ENCODE results near the gene BICRA. TPM values are rescaled to one million over a fixed set of nuclear protein-coding genes. Genes with fewer than 3 reads are reported as not detected.
"Not testable (repeated sequence)": the region's sequence is repeated elsewhere in the genome, so short reads cannot be mapped to it uniquely, and the experiment has no call there.

The BICRA gene
- total RNA-seq, 1 donor from 2014 or later, result 6.7 TPM

- peak; percentile 69 for DNase-seq (ENCODE audit: low spot score)
- ATAC-seq, result peak; percentile 98
Observed at GRCh38 chr19:47707135-47707925, 98.4 kb downstream of the BICRA start.

DNA sequence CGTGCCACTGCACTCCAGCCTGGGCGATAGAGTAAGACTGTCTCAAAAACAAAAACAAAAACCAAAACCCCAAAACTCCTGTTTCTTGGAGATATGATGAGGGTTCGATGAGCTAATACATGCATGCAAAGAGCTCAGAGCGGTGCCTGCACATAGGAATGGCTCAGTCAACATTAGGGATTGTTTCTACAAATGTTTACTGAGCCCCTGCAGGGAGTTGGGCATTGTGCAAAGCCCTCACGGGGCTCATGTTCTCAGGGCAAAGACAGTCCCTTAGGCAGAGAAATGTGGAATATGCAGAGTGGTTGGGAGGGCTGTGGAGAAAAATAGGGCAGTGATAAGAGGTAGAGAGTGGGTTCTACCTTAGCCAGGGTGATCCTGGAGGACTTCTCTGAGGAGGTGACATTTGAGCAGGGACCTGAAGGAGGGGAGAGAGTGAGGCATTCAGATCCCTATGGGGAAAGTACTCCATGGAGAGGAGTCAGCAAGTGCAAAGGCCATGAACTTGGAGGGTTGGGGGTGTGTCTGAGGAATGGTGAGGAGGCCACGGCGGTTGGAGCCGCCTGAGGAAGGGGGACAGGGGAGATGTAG is 102.8 kb downstream of the BICRA start:
- no peak for DNase-seq (ENCODE audit: low spot score)
- no peak for ATAC-seq

DNA sequence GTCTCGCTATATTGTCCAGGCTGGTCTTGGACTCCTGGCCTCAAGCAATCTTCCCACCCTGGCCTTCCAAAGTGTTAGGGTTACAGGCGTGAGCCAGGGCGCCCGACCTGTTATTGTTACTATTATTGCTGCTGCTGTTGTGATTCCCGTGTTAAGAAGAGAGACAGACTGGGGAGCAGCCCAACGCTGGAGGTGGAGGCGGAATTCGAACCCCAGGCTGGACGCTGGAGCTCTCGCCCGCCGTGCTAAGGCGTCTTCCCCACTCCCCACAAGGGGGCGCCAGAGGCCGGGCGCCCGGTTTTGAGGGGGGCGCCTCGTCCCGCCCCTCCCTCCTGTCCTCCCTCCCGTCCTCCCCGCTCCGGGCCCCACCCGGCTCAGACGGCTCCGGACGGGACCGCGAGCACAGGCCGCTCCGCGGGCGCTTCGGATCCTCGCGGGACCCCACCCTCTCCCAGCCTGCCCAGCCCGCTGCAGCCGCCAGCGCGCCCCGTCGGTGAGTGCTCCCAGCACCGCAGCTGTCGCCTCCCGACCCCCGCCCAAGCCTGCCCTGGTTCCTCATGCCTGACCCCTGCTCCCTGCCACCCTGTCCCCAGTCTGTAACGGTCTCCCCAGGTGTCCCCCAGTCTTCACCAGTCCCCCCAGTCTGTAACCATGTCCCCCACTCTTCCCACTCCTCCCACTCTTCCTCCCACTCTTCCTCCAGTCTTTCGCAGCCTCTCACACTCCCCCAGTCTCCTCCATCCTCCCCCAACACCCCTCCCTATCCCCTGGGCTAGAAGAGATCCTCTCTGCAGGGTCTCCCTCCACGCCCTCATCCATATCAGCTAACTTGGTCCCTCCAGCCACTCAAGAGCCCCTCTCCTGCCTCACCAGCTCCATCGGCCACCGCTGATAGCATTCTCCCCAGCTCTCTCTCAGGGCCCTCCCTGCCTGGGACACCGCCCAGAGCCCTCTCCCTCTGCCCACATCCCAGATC is 104.4 kb downstream of the BICRA start, which contains the start of gene EHD2:
Gene EHD2 (plus strand): TSS at position 377 of the 976 bp plus-strand sequence. CDS start 3,191 bp downstream, outside the sequence.
- ATAC-seq, result peak; percentile 93

GRCh38 chr19:47714339-47714738 is 105.4 kb downstream of the BICRA start:
- DNase-seq (ENCODE audit: low spot score) (no peak), ATAC-seq (no peak)

More for the DNA sequence above, 104.4 kb downstream of the BICRA start, which contains the start of gene EHD2:
- no peak for DNase-seq (ENCODE audit: low spot score)

DNA sequence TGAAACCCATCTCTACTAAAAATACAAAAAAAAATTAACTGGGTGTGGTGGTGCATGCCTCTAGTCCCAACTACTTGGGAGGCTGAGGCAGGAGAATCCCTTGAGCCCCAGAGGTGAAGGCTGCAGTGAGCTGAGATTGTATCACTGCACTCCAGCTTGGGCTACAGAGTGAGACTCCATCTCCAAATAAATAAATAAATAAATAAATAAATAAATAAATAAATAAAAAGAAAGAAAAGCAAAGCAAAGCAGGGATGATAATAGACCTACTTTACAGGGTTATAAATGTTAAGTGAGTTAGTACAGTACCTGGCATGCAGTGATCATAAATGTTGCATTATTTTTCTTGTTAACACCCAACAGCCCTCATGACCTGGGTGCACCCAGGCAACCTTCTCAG is 105.9 kb downstream of the BICRA start:
- DNase-seq (ENCODE audit: low spot score); ATAC-seq: not testable (repeated sequence)

GRCh38 chr19:47716270-47716937 is 107.5 kb downstream of the BICRA start:
- DNase-seq (ENCODE audit: low spot score), result no peak
- ATAC-seq, result no peak

DNA sequence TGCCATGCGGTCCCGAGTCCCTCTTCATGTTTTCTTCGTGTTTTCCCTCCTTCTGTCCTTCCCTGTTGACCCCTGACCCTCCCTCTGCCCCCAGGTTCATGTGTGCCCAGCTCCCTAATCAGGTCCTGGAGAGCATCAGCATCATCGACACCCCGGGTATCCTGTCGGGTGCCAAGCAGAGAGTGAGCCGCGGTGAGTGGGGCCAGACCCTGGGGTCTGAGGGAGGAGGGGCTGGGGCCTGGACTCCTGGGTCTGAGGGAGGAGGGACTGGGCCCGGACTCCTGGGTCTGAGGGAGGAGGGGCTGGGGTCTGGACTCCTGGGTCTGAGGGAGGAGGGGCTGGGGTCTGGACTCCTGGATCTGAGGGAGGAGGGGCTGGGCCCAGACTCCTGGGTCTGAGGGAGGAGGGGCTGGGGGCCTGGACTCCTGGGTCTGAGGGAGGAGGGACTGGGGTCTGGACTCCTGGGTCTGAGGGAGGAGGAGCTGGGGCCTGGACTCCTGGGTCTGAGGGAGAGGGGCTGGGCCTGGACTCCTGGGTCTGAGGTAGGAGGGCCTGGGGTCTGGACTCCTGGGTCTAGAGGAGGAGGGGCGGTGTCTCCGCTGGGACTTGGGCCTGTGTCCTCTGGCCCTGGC is 109.6 kb downstream of the BICRA start:
- DNase-seq (ENCODE audit: low spot score); ATAC-seq: not testable (repeated sequence)

GRCh38 chr19:47719047-47719859 is 110.3 kb downstream of the BICRA start:
- peak; percentile 53 for ATAC-seq
- no peak for DNase-seq (ENCODE audit: low spot score)

- no peak for DNase-seq (ENCODE audit: low spot score)
- ATAC-seq, result no peak
Observed at GRCh38 chr19:47720669-47721422, 111.9 kb downstream of the BICRA start.

GRCh38 chr19:47723581-47723940 is 114.6 kb downstream of the BICRA start:
- ATAC-seq, result peak; percentile 56

DNA sequence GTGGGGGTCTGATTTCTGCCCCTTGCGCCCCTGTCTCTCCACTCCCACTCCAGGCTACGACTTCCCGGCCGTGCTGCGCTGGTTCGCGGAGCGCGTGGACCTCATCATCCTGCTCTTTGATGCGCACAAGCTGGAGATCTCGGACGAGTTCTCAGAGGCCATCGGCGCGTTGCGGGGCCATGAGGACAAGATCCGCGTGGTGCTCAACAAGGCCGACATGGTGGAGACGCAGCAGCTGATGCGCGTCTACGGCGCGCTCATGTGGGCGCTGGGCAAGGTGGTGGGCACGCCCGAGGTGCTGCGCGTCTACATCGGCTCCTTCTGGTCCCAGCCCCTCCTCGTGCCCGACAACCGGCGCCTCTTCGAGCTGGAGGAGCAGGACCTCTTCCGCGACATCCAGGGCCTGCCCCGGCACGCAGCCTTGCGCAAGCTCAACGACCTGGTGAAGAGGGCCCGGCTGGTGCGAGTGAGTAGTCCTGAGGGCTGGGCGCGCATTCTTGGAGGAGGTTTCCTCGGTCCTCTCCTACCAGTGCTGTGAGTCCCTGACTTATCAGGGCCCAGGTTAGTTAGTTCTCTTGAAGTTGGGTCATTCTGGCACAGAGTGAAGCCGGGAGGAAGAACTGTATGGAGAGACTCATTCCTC is 116.9 kb downstream of the BICRA start:
- ATAC-seq (no peak), DNase-seq (ENCODE audit: low spot score) (no peak)

More at GRCh38 chr19:47723581-47723940, 114.6 kb downstream of the BICRA start:
- DNase-seq (ENCODE audit: low spot score), result no peak

GRCh38 chr19:47726467-47726866 is 117.5 kb downstream of the BICRA start:
- ATAC-seq (no peak), DNase-seq (ENCODE audit: low spot score) (no peak)

GRCh38 chr19:47728295-47728694 is 119.4 kb downstream of the BICRA start:
- not testable (repeated sequence) for ATAC-seq

DNA sequence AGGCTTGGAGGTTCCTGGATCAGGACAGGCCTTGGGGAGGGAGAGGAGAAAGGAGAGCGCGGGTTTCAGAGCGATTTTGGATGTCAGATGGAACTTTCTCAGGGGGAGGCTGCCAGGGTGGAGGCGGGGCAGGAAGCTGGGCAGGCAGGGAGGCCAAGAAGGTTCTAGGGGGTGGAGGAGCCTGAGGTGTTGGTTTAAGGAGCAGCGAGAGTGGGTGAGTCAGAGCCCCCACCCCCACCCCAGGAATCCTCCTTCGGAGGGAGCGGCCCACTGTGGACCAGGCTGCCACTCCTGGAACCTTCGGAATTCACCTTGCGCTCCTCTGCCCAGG is 120.5 kb downstream of the BICRA start:
- peak; percentile 36 for ATAC-seq
- DNase-seq (ENCODE audit: low spot score), result no peak

More at GRCh38 chr19:47728295-47728694, 119.4 kb downstream of the BICRA start:
- not testable (repeated sequence) for DNase-seq (ENCODE audit: low spot score)

GRCh38 chr19:47729799-47730520 is 121.0 kb downstream of the BICRA start:
- DNase-seq (ENCODE audit: low spot score) (no peak), ATAC-seq (peak; percentile 74)

DNA sequence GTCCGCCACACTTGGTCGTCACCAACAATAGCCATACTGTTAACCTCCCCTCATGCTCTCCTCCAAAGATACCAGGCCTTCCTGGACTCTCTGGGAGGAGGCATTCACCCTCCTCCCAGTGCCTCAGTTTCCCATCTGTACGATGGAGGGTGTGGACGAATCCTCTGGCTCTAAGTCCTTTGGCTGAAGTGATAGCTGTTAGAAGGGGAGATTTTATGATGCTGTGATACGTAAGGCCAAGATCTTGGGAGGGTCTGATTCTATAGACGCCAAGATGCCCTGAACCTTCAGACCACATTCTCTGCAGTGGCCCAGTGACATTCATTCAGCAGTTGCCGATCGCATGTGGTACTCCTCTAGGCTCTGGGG is 121.6 kb downstream of the BICRA start:
- ATAC-seq (no peak), DNase-seq (ENCODE audit: low spot score) (no peak)

DNA sequence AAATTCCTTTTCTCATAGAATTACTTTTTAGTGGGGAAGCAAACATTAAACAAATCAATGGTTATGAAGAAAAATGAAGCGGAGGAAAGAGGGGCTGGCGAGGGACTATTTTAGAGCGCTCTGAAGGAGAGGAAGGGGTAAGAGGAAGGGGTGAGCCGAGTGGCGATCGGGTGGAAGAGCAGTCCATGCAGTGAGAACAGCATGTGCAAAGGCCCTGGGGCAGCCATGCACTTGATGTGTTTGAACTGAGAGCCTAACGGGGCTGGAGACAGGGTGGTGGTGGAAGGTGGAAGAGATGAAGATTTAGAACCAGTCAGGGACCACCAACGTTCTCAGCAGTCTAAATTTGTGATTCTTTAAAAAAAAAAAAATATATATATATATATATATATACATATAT is 122.0 kb downstream of the BICRA start:
- no peak for DNase-seq (ENCODE audit: low spot score)

More for the DNA sequence above, 122.0 kb downstream of the BICRA start:
- no peak for ATAC-seq

Measured in left lobe of liver (tissue), 2 donors.